ENCODE results near the gene SYNE4.
A peak's percentile ranks its signal among the peaks of the same experiment; 100 is the strongest.

Gene SYNE4

DNA sequence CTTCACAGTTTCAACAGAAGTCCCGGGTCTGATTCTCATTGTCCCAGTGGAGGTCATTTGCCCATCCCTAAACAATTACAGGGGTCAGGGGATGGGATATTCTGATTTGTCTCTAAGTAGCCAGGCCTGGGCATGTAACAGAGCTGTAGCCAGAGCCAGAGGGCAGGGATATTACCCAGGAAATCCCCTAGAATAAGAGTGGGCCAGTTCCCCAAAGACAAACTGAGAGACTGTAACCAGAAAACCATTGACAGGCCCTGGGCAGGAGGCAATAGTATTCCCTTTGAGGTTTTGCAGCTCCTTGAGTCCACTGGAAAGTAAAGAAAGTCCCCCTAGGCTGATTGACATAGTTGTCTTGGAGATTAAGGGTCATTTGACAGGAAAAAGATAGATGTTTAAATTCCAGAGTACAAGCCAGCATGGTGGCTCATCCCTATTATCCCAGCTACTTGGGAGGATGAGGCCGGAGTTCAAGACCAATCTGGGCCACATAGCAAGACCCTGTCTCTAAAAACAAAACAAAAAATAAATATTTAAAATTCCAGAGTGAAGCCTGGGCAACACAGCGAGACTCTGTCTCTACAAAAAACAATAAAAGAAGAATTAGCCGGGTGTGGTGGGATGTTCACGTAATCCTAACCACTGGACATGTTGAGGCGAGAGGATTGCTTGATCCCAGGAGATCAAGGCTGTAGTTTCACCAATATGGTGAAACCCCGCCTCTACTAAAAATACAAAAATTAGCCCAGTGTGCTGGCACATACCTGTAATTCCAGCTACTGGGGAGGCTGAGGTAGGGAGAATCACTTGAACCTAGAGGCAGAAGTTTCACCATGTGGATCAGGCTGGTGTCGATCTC is 15.5 kb downstream of the SYNE4 start:
- TF ChIP-seq, protein P1, sequence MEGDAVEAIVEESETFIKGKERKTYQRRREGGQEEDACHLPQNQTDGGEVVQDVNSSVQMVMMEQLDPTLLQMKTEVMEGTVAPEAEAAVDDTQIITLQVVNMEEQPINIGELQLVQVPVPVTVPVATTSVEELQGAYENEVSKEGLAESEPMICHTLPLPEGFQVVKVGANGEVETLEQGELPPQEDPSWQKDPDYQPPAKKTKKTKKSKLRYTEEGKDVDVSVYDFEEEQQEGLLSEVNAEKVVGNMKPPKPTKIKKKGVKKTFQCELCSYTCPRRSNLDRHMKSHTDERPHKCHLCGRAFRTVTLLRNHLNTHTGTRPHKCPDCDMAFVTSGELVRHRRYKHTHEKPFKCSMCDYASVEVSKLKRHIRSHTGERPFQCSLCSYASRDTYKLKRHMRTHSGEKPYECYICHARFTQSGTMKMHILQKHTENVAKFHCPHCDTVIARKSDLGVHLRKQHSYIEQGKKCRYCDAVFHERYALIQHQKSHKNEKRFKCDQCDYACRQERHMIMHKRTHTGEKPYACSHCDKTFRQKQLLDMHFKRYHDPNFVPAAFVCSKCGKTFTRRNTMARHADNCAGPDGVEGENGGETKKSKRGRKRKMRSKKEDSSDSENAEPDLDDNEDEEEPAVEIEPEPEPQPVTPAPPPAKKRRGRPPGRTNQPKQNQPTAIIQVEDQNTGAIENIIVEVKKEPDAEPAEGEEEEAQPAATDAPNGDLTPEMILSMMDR (IDR thresholded peaks at IDR 0.05; ENCODE audit: extremely low read depth, missing control alignments) = no peak
- peak; percentile 58 for DNase-seq (ENCODE audit: low spot score)

DNA sequence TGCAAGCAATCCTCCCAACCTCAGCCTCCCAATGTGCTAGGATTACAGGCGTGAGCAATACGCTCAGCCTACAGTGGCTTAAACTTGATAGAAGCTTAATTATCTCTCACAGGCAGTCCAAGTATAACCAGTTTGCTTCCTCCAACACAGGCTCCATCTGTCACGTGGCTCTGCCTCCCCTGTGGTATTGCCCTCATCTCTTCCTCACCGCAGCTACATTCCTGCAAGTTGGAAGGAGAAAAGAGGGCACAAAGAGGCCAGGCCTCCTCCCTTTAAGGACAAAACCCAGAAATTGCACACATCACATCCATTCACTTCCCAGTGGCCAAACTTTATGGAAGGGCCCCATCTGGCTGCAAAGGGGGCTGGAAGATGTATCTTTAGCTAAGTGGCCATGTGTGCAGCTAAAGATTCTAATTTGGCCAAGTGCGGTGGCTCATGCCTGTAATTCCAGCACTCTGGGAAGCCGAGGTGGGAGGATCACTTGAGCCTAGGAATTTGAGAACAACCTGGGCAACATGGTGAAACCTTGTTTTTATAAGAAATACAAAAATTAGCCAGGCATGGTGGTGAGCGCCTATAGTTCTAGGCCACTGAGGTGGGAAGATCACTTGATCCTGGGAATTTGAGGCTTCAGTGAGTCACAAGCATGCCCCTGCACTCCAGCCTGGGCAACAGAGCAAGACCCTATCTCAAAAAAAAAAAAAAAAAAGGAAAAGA is 16.7 kb downstream of the SYNE4 start:
- TF ChIP-seq, protein P1 (IDR thresholded peaks at IDR 0.05; ENCODE audit: extremely low read depth, missing control alignments) = no peak
- no peak for DNase-seq (ENCODE audit: low spot score)

DNA sequence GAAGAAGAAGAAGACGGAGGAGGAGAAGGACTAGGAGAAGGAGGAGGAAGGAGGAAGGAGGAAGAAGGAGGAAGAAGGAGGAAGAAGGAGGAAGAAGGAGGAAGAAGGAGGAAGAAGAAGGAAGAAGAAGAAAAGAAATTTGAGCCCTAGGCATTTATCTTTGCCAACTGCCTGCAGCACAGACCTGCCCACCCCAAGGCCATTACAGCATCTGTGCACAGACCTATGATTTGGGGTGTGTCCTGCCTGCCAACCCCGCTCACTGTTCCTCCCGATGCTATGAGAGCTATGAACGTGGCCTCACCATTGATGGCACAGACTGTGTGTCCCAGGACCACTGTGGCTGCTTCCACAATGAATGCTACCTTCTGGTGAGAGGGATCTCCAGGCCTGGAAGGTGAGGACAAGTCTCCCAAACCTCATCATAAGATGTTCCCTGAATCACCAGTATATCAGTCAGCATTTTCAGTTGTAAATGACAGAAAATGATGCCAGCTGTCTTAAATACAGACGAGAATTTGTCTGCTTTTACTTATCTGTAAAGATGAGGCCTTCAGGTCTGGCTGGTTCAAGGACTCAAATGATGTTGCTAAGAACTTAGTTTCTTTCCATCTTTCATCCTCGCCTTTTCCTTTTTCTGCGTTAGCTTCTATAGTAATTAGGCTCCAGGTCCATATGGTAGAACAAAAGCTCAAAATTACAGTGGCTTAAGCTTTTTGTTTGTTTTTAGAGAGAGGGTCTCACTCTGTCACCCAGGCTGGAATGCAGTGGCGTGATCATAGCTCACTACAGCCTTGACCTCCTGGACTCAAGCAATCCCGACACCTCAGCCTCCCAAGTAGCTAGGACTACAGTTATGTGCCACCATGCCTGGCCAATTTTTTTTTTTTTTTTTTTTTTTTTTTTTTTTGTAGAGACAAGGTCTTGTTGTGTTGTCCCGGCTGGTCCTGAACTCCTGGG is 17.6 kb downstream of the SYNE4 start:
- DNase-seq (ENCODE audit: low spot score) = no peak
- TF ChIP-seq, protein P1 (IDR thresholded peaks at IDR 0.05; ENCODE audit: extremely low read depth, missing control alignments) = no peak

DNA sequence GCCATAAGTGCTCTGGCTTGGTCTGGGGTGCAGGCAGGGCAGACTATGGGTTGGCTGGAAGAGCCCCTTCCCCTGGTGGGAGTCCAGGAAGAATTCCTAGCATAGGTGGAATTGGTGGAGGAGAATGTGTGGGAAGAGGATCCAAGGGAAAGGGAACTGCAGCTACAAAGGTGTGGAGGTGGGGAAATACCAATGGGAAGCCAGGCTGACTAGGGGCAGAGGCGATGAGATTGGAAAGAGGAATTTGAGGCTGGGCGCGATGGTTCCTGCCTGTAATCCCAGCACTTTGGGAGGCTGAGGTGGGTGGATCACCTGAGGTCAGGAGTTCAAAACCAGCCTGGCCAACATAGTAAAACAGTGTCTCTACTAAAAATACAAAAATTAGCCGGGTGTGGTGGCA is 18.5 kb downstream of the SYNE4 start:
- TF ChIP-seq, protein P1 (IDR thresholded peaks at IDR 0.05; ENCODE audit: extremely low read depth, missing control alignments) = no peak
- DNase-seq (ENCODE audit: low spot score) = no peak

DNA sequence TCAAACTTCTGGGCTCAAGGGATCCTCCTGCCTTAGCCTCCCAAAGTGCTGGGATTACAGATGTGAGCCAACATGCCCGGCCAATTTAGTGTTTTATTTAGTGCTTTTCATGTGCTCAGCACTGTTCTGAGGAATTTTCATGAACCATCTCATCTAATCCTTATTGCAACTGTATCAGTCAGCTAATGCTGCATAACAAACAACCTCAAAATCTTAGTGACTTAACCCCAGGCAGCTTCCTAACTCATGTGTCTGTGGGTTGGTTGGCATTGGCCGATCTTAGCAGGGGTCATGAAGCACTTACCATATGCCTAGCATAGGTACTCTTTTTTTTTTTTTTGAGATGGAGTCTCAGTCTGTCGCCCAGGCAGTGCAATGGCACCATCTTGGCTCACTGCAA is 19.8 kb downstream of the SYNE4 start:
- DNase-seq (ENCODE audit: low spot score) = no peak
- TF ChIP-seq, protein P1 (IDR thresholded peaks at IDR 0.05; ENCODE audit: extremely low read depth, missing control alignments) = no peak

DNA sequence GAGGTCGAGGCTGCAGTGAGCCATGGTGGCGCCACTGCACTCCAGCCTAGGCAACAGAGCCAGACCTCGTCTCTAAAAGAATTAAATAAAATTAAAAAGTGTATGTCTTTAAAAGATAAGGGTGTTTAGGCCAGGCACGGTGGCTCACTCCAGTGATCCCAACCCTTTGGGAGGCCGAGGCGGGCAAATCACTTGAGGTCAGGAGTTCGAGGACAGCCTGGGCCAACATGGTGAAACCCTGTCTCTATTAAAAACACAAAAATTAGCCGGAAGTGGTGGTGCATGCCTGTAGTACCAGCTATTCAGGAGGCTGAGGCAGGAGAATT is 21.1 kb downstream of the SYNE4 start:
- DNase-seq (ENCODE audit: low spot score) = no peak
- TF ChIP-seq, protein P1 (IDR thresholded peaks at IDR 0.05; ENCODE audit: extremely low read depth, missing control alignments) = no peak

Measured in GM20000 (cell line).